HG03045 (cell line): Measurements from ENCODE around the gene SRGAP1.

Source experiments
- ATAC-seq: cut with Tn5 transposase; IDR thresholded peaks from one replicate; pipeline ENCODE4 v1.9.1; 2021; ENCODE audit warnings: mild to moderate bottlenecking, moderate library complexity; ENCODE audit not compliant: unreplicated experiment

SRGAP1 gene

DNA sequence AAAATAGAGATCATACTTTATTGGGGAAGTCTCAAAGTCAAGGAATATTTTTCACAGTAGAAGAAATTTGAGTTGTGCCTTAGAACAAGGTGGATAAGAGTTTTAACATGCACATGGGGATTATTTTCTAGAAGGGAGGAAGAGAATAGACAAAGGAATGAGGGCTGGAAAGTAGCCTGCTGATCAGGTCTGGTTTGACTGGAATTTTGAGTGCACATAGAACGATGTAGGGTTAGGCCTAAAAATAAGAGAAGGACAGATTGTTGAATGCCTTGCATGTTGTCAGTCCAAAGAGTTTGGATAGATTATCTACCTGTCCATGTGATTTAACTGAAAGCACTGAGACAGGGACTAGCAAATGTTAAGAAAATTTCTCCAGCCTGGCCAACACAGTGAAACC lies 87.2 kb downstream of the SRGAP1 start:
- ATAC-seq, result no peak

DNA sequence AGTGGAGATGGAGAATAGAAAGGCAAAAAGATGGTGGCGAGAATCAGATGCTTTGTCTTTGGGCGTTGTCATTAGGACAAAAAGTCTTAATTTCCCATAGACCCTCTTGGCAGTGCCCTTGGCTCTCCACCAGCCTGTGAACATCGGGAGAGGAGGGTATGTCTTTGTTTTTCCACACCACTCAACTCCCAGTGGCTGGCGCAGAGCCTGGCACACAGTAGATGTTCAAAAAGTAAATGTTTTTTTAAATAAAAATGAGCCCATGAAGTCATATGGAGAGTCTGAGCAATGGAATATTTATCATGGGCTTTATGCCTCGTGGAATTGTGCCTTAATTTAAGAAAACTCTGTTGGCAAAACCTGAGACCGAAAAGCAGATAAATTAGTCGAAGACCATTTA lies 90.4 kb downstream of the SRGAP1 start:
- ATAC-seq, result no peak

DNA sequence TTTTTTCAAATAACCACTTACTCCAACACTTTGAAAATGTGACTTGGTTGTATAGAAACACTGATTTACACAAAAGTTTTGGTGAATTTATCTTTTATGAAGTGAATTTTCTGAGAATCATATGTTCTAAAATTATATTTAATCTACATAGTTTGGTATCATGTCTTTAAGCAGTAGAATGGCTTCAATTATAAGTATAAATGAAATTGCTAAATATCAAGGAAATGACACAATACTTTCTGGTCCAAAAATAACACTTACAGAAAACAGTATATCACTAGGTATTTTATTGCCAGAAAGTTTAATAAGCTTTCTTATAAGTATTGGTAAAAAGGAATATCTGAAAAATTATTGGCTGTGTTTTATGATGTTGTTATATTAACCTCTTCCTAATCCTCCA lies 90.9 kb downstream of the SRGAP1 start:
- no peak for ATAC-seq

DNA sequence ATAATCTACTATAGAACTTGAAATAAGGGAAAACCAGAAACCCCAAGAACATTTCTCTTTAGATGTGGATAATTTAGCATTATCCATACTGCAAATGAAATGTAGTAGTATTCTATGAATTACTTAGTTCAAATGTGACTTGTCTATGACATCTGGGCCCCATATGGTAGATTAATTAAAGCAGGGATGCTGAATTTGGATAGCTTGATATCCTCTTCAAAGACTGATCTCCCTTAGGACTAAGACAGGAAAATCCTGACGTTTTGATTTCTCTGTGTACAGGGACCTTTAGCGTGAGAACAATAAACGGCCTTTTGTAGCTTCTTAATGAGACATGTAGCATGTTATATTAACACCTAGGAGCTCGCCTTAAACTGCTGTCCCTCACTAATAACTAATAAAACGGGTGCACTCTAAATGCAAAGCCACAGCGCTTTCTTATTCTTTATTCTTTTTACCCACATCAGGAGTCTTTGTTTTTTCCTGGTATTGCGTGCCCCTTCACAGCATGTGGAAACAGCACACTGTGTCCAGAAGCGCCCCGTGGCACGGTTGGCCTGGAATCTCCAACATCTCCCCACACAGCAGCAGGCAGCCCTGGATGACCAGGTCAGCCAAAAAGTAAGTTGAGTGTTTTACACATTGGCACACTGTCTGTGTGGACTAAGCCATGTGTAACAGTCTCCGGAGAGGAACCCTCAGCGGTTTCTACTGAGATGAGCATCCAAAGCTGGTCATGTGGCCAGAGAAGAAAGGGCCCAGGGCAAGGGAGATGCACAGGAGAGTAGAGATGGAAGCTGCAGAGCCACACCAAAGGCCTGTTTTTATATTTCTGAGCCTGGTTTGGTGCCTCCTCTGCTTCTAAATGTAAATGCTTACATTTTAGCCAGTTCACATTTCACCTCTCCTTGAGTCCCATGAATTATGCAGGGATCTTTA lies 93.1 kb downstream of the SRGAP1 start:
- no peak for ATAC-seq

DNA sequence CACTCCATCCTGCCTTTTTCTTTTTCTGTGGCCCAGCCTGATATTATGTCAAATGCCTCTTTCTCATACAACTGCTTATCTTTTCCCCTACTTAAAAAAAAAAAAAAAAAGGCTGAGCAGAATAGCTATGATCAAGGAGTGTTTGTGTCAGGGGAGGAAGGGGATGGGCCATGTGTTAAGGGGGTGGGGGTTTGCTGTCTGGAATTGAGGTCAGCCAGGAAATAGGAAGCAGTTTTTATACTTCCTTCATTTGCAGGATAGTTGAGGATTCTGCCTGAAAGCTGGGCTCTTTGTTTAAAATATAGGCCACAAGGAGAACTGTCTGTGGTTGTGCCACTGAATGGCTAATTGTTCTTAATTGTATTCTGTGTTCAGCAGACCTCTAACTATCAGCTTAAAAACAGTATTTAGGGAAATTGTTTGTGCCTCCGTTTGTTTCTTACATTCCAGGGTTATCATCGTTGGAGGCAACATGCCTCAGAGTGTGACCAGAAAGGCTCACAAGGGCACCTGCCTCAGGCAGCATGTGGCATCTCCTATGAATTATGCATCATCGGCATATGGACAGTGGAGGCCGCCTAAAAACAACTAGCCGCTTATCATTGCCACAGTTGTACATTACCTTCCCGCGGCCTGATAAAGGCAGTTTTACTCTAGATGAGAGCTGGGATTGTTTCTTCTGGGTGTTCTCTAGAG lies 96.0 kb downstream of the SRGAP1 start:
- no peak for ATAC-seq

DNA sequence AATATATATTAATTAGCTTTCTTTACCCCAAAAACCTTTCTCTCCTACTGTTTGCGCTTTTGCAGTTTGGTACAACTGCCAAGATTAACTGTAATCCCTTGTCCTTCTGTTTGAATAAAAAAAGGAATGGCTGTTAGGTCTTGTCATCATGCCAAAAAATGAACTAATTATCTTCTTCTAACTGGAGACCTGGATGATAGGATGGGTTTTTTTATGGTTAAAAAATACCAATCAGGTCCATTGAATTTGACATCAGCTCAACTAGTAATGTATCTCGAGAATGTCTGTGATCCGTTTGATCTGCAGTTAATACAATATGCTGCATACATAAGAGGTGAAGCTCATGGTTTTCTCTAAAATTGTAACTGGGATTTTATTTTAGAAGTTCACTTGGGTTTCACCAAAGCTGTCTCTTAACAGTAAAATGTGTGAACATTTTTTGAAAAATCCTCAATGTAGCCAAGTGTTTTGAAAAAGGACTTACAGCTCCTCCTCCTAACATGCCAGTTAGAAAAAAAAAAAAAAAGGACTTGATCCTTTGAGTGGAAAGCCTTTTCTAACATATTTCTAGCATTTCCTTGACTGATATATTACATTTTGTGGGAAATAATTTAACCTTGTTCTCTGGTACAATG lies 96.8 kb downstream of the SRGAP1 start:
- no peak for ATAC-seq

DNA sequence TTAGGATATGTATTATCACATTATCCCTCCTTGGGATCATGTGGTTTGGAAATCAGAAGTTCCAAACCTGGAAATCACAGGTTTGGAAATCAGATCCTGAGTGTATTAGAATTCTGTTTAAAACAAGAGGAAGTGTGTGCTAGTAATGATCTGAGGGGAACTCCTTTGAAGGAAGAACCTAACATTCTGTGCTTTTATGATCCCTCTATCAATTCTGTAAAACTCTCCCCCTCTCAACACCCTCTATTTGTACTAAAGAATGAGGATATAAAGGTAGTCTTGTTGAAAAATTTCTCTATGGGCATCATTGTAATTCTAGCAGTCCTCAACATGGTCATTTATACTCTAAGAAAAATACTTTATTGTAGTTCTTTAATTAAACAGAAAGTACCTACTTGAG lies 97.4 kb downstream of the SRGAP1 start:
- ATAC-seq, result no peak

DNA sequence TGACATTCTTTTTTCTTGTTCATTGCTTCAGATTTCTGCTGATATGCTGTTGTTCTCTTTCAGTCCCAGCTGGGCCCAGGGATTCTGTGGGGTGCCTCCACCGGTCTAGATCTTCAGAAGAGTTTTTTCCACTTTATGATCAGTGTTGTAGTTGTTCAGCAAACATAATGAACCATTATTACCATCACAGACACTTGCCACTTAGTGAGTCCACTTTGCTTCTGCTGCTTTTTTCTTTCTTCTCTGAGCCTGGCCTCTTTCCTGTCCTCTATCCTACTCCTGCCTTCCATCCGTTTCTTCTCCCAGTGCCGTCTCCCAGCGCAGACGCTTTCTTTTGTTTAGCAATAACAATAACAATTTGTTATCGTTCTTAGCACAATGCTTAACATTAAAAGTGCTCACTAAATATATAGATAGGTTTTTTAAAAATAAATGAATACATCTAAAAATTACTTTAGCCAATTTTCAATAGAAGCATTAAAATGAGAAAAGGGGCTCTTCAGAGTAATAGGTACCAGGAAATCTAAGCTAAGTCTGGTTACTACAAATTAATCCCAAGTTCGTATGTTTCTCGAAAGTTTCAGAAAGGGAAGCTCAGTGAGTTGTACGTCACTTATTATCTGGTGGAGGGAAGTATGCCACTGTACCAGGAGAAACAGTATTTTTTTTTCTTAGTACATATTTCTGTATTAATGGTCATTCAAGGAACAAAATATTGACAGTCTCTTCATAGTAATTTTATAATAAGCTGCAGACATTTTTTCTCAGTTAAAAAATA lies 98.2 kb downstream of the SRGAP1 start:
- no peak for ATAC-seq

DNA sequence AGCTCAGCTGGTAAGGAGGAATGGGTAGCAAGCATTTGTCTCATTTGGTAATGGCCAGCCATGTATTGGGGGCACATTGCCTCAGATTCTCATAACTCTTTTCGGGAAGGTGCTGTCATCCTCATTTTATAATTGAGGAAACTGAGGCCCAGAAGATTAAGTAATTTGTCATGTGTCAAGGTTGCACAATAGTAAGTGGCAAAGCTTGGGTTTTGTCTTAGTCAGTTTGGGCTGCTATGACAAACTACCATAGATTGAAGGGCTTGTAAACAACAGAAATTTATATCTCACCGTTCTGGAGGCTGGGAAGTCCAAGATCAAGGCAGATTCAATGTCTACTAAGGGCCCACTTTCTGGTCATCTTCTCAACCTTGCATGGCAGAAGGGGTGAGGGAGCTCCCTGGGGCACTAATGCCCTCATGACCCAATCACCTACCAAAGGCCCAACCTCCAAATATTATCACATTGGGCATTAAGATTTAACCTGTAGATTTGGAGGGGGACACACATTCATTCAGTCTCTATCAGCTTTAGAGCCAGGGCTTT lies 99.6 kb downstream of the SRGAP1 start:
- ATAC-seq, result no peak

DNA sequence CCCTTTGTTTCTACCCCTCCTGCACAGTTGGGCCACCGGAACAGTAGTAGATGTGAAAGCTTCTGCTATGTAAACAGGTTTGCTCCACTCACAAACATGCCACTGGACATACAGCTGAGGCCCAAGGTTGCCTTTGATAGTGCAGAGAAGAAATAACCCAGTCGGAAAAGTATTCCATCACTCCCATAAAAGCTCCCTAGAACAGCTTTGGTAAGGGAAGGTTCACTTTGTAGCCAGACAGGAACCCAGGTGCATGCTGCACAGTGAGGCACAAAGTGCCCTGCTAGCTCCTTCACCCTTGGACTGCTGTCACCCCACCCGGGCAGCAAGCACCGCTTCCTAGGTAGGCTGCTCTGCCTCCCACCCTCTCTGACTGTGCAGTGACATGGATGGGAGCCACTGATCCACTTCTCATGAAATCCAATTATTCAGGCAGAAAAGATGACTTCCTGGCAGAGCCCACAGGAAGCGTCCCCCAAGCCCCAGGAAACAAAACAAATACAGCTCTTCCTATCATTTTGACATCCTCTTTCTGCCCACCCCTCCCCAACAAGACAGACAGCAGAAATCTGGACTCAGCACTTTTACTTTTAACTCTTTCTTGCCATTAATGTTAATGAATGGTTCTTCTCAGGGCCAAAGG lies 100.2 kb downstream of the SRGAP1 start:
- ATAC-seq, result no peak

DNA sequence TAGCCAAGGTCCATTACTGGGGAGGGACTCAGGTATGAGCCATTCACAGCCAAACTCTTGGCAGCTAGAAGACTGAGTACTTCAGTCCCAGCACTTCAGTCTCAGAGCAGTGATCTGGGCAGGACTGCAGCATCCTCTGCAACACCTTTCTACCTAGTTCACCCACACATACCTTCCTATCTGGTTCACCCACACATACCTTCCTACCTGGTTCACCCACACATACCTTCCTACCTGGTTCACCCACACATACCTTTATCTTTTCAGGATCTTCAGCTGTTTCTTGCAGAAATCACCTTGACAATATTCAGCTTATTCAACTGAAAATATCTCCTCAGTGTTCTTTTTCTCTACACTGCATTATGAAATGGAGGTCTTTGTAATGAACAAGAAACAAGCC lies 101.3 kb downstream of the SRGAP1 start:
- no peak for ATAC-seq

DNA sequence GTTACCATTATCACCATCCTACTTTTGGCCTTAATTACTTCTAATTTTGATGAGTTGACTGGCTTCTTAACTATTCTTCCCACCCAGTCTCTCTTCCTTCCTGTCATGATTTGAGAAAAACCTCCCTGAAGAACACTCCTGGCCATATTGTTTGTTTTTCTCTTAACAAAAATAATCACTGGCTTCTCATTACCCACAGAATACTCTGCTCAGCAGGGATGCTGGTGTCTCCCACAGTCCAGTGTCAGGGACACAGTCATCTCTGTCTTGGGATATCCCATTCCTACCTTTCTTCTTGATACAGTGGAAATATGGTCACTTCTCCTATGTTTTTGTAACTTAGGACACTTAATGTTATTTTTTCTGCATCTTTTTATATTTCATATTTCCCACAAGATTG lies 103.7 kb downstream of the SRGAP1 start:
- no peak for ATAC-seq

DNA sequence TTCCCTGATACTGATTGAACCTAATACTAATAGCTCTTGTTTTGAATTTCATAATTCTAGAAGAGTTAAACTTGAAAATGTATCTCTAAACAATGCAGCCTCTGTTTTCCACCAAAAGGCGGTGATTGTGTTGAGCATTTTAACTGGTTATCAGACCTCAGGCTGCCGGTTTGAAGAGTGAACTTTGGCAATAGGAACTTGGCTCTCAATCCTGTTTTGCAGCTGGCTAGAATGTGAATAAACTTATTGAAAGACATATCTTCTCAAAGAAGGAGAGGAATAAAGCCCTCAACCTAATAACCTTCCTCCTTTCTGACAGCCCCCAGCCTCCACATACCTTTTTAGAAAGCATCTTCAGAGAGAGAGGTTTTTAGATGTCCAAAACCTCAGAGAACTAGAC lies 105.4 kb downstream of the SRGAP1 start:
- no peak for ATAC-seq

DNA sequence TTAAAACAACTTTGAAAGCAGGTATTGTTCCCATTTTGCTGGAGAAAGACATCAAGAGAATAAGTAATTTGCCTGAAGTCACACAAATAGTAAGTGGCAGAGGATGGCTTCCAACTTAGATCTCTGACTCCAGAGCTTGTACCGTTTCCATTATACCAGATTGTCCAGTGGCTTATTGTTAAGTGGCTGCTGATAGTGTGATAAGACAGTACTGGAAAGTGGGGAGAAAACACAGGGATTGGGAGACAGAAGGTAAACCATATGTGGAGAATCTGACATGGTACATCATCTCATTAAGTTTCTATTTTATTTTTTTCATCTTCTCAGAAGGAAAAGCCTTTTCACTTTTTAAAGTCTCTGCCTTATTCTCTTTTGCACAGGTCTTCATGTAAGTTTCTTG lies 108.5 kb downstream of the SRGAP1 start:
- no peak for ATAC-seq

DNA sequence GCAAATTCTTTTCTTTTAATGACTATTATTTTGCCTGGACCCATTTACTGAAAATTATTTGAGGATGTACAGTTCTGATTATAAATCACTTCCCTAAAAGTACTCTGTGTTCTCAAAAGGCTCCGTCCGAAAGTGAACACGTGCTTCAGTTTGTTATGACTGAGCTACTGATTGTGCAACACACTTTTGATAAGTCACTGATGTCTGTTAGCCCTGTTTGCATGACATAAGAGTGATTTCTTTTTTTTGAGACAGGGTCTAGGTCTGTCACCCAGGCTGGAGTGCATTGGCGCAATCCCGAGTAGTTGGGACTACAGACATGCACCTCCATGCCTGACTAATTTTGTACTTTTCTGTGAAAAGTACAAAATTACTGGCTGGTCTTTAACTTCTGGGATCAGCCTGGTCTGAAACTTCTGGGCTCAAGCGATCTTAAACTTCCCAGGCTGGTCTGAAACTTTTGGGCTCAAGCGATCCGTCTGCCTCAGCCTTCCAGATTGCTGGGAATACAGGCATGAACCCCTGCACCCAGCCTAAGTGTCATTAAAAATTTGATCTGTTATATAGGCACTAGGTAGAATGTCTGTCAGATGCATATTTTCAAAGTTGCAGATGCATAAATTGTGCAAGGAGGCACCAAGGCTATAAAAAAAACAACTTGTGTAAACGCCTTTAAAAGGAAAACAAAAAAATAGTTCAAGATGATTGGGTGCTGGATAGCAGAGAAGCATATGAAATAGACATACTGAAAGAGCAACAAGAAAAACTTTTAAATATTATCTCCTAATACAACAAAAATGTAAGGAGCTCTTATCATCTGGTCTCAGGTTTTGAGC lies 111.5 kb downstream of the SRGAP1 start:
- no peak for ATAC-seq

DNA sequence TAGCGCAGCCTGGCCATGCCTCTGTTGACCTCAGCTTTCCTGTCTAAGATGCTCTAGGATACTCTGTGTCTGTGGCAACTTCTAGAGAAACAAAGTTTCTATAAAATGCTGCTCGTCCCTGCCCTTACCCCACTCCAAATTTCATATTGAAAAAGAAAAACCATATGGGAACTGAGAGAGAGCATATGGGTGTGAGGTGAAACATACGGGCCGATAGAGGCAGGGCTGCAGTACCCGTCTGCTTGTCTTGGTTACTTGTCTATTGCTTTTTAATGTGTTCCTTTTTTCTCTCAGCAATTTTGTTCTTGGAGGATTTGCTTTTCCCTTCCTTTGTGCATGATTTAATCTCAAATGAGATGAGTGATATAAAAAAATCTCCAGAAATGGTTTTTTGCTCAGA lies 113.0 kb downstream of the SRGAP1 start:
- no peak for ATAC-seq

DNA sequence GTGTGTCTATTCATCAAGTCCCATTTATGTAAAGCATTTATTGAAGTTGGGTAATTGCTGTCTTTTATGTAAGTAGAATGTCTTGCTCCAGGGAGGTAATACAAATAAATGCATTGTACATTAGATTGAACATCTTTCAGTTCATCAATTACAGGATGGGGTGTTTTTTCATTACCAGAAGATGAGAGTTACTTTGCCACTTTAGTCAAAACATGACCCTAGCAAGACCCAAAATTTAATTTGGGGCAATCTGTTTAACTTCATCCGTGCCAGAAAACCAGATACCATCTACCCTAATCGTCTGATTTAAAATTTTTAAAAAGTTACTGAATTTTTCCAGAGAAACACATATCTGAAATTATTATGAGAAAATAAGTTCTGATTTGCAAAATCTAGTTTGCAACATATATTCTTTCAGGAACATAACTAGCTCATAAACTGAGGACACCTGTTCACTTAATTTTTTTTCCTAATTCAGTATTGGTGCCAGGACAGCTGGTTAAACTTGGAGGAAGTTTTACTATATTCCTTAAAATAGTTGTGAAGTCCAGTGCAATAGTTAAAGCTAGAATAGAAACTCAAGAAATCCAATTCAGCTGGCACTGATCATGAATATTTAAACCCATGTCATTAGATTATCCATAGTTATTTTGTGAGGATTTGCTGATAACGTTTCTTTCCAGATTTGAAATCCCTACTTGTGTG lies 114.5 kb downstream of the SRGAP1 start:
- ATAC-seq, result no peak

DNA sequence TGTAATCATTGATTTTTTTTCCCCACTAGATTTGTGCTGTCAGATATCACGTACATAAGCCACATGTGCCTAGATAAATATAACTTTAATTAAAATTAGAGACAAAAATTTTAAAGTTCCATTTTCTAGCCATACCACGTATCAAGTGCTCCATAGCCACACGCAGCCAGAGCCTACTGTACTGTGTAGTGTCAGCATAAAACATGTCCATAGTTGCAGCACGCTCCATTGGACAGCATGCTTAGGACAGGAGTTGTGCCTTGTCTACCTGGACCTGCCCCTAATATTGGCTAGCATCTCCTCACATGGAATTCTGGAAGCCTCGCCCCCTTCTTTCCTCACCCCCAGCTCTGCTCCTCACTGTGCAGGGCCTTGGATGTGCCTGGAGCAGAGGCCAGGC lies 116.5 kb downstream of the SRGAP1 start:
- ATAC-seq, result no peak

DNA sequence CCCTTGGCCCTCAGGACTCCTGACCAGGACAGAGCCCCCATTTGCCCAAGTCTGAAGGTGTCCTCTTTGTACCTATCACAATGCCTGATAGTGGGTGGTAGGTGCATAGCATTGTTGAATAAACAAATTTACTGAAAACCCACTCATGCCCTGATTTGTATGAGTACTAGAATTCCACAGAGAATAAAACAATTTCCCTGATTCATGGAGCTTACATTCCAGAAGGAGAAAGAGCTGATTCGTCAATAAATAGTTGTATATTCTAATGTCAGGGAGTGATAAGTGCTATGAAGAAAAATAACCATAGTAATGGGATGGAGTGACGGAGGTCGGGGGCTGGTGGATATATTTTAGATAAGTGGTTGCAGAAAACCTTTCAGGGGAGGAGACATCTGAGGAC lies 117.0 kb downstream of the SRGAP1 start:
- no peak for ATAC-seq
